B cell (primary cell): ENCODE measurements around the gene BHLHA15. TPM values are rescaled to one million over a fixed set of nuclear protein-coding genes. Genes with fewer than 3 reads are reported as not detected.

Experiments
- ATAC-seq: fragments of 200-7000 bp; cut with Tn5 transposase; one replicate; pipeline ENCODE4 v1.10.0; 2021; ENCODE audit warnings: low read depth, mild to moderate bottlenecking, moderate number of reproducible peaks, moderate library complexity
- CTCF ChIA-PET: fragments of 350-600 bp; sonication (Branson Sonifier 250); formaldehyde crosslinking; loops from one replicate; lab custom pipeline; 2021; ENCODE audit warnings: antibody characterized with exemption, inconsistent platforms; lab: Charles Lee
- POLR2A ChIA-PET: fragments of 350-600 bp; sonication (Branson Sonifier 250); formaldehyde crosslinking; loops from one replicate; lab custom pipeline; 2021; ENCODE audit warnings: antibody characterized with exemption; lab: Charles Lee
- DNase-seq: peaks from one replicate; pipeline ENCODE4 v3.0.0; 2013
- H2AFZ ChIP-seq: 2 replicates; pipeline ENCODE4 v1.6.1; 2012; ENCODE audit warnings: mild to moderate bottlenecking, low read depth, low read length; ENCODE audit not compliant: insufficient read depth, poor library complexity, severe bottlenecking
- H3K27ac ChIP-seq, 2 donors: 1 replicate in 1 of 2; 2 replicates in 1 of 2; pipeline ENCODE4 v1.5.1; 2012 to 2013; ENCODE audit warnings: low read length in 2 of 2, mild to moderate bottlenecking in 2 of 2, moderate library complexity in 1 of 2
- H3K27me3 ChIP-seq, 4 experiments: fragments of 200-600 bp in 1 of 4; sonication (generic) in 1 of 4; replicated peaks in 1 of 4; 1 replicate in 2 of 4; 2 replicates in 2 of 4; pipeline versions ENCODE4 v1.6.1 to v1.7.0; 2013 to 2016; ENCODE audit warnings: low read length in 3 of 4, mild to moderate bottlenecking in 2 of 4, mixed read lengths in 1 of 4, moderate library complexity in 1 of 4; ENCODE audit not compliant: insufficient read depth in 4 of 4, control insufficient read depth in 3 of 4; ENCODE audit errors: control extremely low read depth in 1 of 4
- H3K36me3 ChIP-seq, 2 experiments: replicated peaks in 1 of 2; 1 replicate in 1 of 2; 2 replicates in 1 of 2; pipeline versions ENCODE4 v1.6.1 to v1.7.1; 2013; ENCODE audit warnings: low read length in 1 of 2; ENCODE audit not compliant: insufficient read depth in 2 of 2, control insufficient read depth in 1 of 2; ENCODE audit errors: control extremely low read depth in 1 of 2, extremely low read depth in 1 of 2
- H3K4me1 ChIP-seq, 2 donors: fragments of 200-600 bp in 1 of 2; sonication (generic) in 1 of 2; 1 replicate in 1 of 2; 2 replicates in 1 of 2; pipeline versions ENCODE4 v1.5.1 to v1.6.1; 2013 to 2017; ENCODE audit warnings: low read length in 2 of 2; ENCODE audit not compliant: control insufficient read depth in 2 of 2, insufficient read depth in 2 of 2
- H3K4me2 ChIP-seq: replicated peaks from 2 replicates; pipeline ENCODE3; 2012; ENCODE audit warnings: mild to moderate bottlenecking, low read depth, low read length; ENCODE audit not compliant: poor library complexity, severe bottlenecking
- H3K4me3 ChIP-seq, 5 experiments: fragments of 200-600 bp in 1 of 5; sonication (generic) in 1 of 5; 1 replicate in 3 of 5; 2 replicates in 2 of 5; pipeline versions ENCODE4 v1.5.1 to v1.7.0; 2011 to 2016; ENCODE audit warnings: low read length in 4 of 5, mild to moderate bottlenecking in 4 of 5, low read depth in 2 of 5, control low read depth in 1 of 5, moderate library complexity in 1 of 5; ENCODE audit not compliant: insufficient read depth in 1 of 5; ENCODE audit errors: control extremely low read depth in 1 of 5, extremely low read depth in 1 of 5
- H3K79me2 ChIP-seq: fragments of 200-600 bp; sonication (generic); one replicate; pipeline ENCODE4 v1.6.0; 2016; ENCODE audit warnings: low read length; ENCODE audit not compliant: control insufficient read depth, insufficient read depth
- H3K9ac ChIP-seq: fragments of 200-600 bp; sonication (generic); 2 replicates; pipeline ENCODE4 v1.6.1; 2017; ENCODE audit warnings: mild to moderate bottlenecking, low read length, moderate library complexity
- H3K9me3 ChIP-seq, 3 donors: one replicate each; pipeline versions ENCODE4 v1.6.1 to v1.7.1; 2013; ENCODE audit warnings: low read length in 2 of 3; ENCODE audit not compliant: control insufficient read depth in 2 of 3, insufficient read depth in 1 of 3; ENCODE audit errors: control extremely low read depth in 1 of 3
- H4K20me1 ChIP-seq: 2 replicates; pipeline ENCODE4 v1.6.0; 2012; ENCODE audit warnings: mild to moderate bottlenecking, low read length; ENCODE audit not compliant: insufficient read depth, control insufficient read depth, poor library complexity, severe bottlenecking
- H3K27ac Mint-ChIP-seq: one replicate; pipeline ENCODE4 v1.8.0; 2021; ENCODE audit warnings: mixed read lengths
- H3K27me3 Mint-ChIP-seq: one replicate; pipeline ENCODE4 v1.8.0; 2021; ENCODE audit warnings: mixed read lengths
- H3K4me1 Mint-ChIP-seq: one replicate; pipeline ENCODE4 v1.8.0; 2021; ENCODE audit warnings: mixed read lengths
- H3K4me3 Mint-ChIP-seq: one replicate; pipeline ENCODE4 v1.8.0; 2021; ENCODE audit warnings: mixed read lengths
- H3K9me3 Mint-ChIP-seq: one replicate; pipeline ENCODE4 v1.8.0; 2022; ENCODE audit warnings: mixed read lengths; ENCODE audit not compliant: insufficient read depth
- EZH2 ChIP-seq: IDR thresholded peaks from 2 replicates; pipeline ENCODE4 v1.6.1; 2012; ENCODE audit warnings: borderline replicate concordance, low read depth, mild to moderate bottlenecking, moderate library complexity, low read length; ENCODE audit not compliant: insufficient read depth, poor library complexity, severe bottlenecking
- WGBS: methylation state at CpG from one replicate; pipeline ENCODE4 v1.1.5; 2013; ENCODE audit warnings: missing lambda C conversion rate; ENCODE audit not compliant: insufficient coverage; 5-methylcytosine and 5-hydroxymethylcytosine counted together
- intact Hi-C: fragments of 100-400 bp; cut with micrococcal nuclease; formaldehyde crosslinking; loops from one replicate; pipeline ENCODE4 v1.10.0; 2022
- polyA minus RNA-seq: library from RNA; depleted of rRNA, polyadenylated mRNA; stranded (reverse); fragments of >200 nt; gene quantifications from 2 replicates; pipeline ENCODE4 v1.2.3, GENCODE V29; 2012
- polyA plus RNA-seq: library from polyadenylated mRNA; depleted of rRNA; stranded (reverse); fragments of >200 nt; gene quantifications from 2 replicates; pipeline ENCODE4 v1.2.3, GENCODE V29; 2012
- total RNA-seq, 2 donors: library from RNA; stranded (reverse); fragments of 120-200 nt in 1 of 2; gene quantifications; 1 replicate in 1 of 2; 2 replicates in 1 of 2; pipeline versions ENCODE4 v1.2.3 to v1.2.4, GENCODE V29; 2013 to 2022
- TF ChIP-seq, protein P1 (sequence below): fragments of 200-600 bp; IDR thresholded peaks from one replicate; pipeline ENCODE4 v1.8.0; 2022; ENCODE audit warnings: antibody characterized with exemption, mild to moderate bottlenecking

The BHLHA15 gene
- total RNA-seq (0.74 and 0.92 TPM in 2 replicates), polyA plus RNA-seq (0.66 and 2.2 TPM in 2 replicates), polyA minus RNA-seq (11.9 and 29.8 TPM in 2 replicates)
- 2.8 TPM for total RNA-seq (2013)

DNA sequence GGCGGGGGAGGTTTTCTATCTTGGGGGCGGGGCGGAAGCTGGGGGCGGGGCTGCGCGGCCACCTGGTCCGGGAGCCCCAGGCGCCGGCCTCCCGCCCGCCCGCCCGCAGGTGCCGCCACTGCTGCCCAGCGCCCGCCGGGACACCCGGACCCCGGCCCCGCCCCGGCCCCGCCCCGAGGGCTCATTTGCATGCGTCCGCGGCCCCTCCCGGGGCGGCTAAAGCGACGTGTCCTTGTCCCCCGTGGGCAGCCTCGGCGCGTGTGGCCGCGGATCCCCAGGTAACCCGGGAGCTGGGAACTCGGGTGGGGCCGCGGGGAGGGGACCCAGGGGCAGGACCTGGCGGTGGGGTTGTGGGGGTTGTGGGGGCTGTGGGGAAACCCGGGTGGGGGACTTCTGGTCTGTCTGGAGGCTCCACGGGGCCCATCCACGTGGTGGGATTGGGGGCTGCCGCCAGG lies at the start of gene BHLHA15:
TSS of gene BHLHA15 (plus strand) at position 219 of the 455 bp plus-strand sequence. CDS start 871 bp downstream, outside the sequence.
- Histone ChIP-seq H3K27me3 (peaks cover 0 to 29% (median 8%) of the 10 kb centered on the region in 4 experiments), H3K27ac (no peak within 1 kb of the TSS), H3K9ac (peak within 1 kb of the TSS; percentile 32), H3K9me3 (peaks cover 0 to 20% (median 0%) of the 10 kb centered on the region in 3 donors), H4K20me1 (peaks cover 9% of the 10 kb centered on the region), H3K4me3 (peak within 1 kb of the TSS in 3 of 5 experiments; percentile 8 to 31 (median 24)), H2AFZ (no peak within 1 kb of the TSS), H3K36me3 (peaks cover 0 to 10% of the 10 kb centered on the region in 2 experiments), H3K79me2 (no peaks in the 10 kb centered on the region), H3K4me2 (peak within 1 kb of the TSS; percentile 73), H3K4me1 (peaks cover 12 to 14% of the 10 kb centered on the region in 2 donors)
- H3K9me3 Mint-ChIP-seq = no peaks in the 10 kb centered on the region
- TF ChIP-seq EZH2 = no peak
- TF ChIP-seq, protein P1, sequence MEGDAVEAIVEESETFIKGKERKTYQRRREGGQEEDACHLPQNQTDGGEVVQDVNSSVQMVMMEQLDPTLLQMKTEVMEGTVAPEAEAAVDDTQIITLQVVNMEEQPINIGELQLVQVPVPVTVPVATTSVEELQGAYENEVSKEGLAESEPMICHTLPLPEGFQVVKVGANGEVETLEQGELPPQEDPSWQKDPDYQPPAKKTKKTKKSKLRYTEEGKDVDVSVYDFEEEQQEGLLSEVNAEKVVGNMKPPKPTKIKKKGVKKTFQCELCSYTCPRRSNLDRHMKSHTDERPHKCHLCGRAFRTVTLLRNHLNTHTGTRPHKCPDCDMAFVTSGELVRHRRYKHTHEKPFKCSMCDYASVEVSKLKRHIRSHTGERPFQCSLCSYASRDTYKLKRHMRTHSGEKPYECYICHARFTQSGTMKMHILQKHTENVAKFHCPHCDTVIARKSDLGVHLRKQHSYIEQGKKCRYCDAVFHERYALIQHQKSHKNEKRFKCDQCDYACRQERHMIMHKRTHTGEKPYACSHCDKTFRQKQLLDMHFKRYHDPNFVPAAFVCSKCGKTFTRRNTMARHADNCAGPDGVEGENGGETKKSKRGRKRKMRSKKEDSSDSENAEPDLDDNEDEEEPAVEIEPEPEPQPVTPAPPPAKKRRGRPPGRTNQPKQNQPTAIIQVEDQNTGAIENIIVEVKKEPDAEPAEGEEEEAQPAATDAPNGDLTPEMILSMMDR = no peak
- peak; percentile 69 for ATAC-seq
- H3K4me1 Mint-ChIP-seq = peaks cover 12% of the 10 kb centered on the region
- peak; percentile 30 for DNase-seq
- ChIA-PET CTCF (no interaction called here), POLR2A (interaction anchor here (0.7 kb wide), 1 partner anchor 9 kb away, joined by 4 read pairs; no protein-coding TSS in a partner anchor)
- intact Hi-C loops = no loop called here
- H3K27me3 Mint-ChIP-seq = peaks cover 10% of the 10 kb centered on the region
- peak within 1 kb of the TSS; percentile 5 for H3K27ac Mint-ChIP-seq
- peak within 1 kb of the TSS; percentile 73 for H3K4me3 Mint-ChIP-seq
- WGBS = 2% methylated on average over 37 of the region's 45 CpGs

DNA sequence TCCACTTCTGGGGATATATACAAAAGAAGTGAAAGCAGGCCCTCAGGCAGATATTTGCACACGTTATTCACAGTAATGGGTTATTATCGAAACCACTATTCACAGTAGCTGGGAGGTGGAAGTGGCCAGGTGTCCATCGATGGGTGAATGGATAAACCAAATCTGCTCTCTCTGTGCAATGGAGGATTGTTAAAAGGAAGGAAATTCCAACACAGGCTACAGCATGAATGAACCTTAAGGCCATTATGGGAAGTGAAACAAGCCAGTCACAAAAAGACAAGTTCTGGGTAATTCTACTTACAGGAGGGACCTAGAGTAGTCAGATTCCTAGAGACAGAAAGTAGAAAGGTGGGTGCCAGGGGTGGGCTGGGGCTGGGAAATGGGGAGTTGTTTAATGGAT lies 48.5 kb upstream of the BHLHA15 start:
- ChIA-PET CTCF (interaction anchor here (1.0 to 11.3 kb wide), 4 partner anchors 30 to 140 kb away, joined by 3 to 383 read pairs (median 4); partner anchors contain the start of gene LMTK2), POLR2A (no interaction called here)
- no peak overlapping the region for H3K4me2 ChIP-seq
- H3K27me3 ChIP-seq = peaks cover 0 to 4% (median 0%) of the 10 kb centered on the region in 4 experiments
- H3K4me3 ChIP-seq = no peak overlapping the region
- peaks cover 3 to 7% of the 10 kb centered on the region in 2 donors for H3K4me1 ChIP-seq
- no peak overlapping the region for H3K27ac Mint-ChIP-seq
- peaks cover 2% of the 10 kb centered on the region for H3K27me3 Mint-ChIP-seq
- H3K27ac ChIP-seq = no peak overlapping the region
- ATAC-seq (no peak), DNase-seq (peak; percentile 53)
- no peaks in the 10 kb centered on the region for H3K36me3 ChIP-seq
- no CpG with 5 or more reads among the region's 3 CpGs for WGBS
- peaks cover 4% of the 10 kb centered on the region for H3K79me2 ChIP-seq
- no peaks in the 10 kb centered on the region for H3K9me3 ChIP-seq
- no peak overlapping the region for H3K4me3 Mint-ChIP-seq
- no peak overlapping the region for H3K9ac ChIP-seq
- no peak overlapping the region for H2AFZ ChIP-seq
- H3K9me3 Mint-ChIP-seq = no peaks in the 10 kb centered on the region
- peaks cover 14% of the 10 kb centered on the region for H3K4me1 Mint-ChIP-seq
- TF ChIP-seq EZH2 = no peak
- TF ChIP-seq, protein P1 = no peak
- intact Hi-C loops = loop anchor here (10.0 kb wide), 1 partner anchor 1058 kb away; no protein-coding TSS in a partner anchor
- peaks cover 40% of the 10 kb centered on the region for H4K20me1 ChIP-seq
